HepG2 (cell line): ENCODE measurements around the gene MRGPRE. TPM values are rescaled to one million over a fixed set of nuclear protein-coding genes. Genes with fewer than 3 reads are reported as not detected.
A peak's percentile ranks its signal among the peaks of the same experiment; 100 is the strongest.

Source experiments
- ATAC-seq: fragments of 200-7000 bp; cut with Tn5 transposase; 3 replicates; pipeline ENCODE4 v1.9.1; 2020; ENCODE audit warnings: mild to moderate bottlenecking, moderate library complexity
- BruUV-seq: library from RNA; stranded (reverse); fragments of 400-500 nt; replicated peaks from 2 replicates; lab custom pipeline; 2021; lab: Mats Ljungman, UMichigan
- CTCF ChIA-PET: fragments of 300-600 bp; formaldehyde crosslinking; extraction: SDS; loops from one replicate; lab custom pipeline; 2021; ENCODE audit warnings: low total read pairs, inconsistent platforms, low intra/inter-chr PET ratio; lab: Yijun Ruan, JAX
- POLR2A ChIA-PET: fragments of 350-600 bp; sonication (Branson Sonifier 250); formaldehyde crosslinking; loops from one replicate; lab custom pipeline; 2020; ENCODE audit warnings: antibody characterized with exemption, inconsistent platforms; lab: Yijun Ruan, JAX
- DNase-seq: peaks from one replicate; pipeline ENCODE4 v3.0.0-alpha.2; 2015; ENCODE audit warnings: low spot score
- FAIRE-seq: peaks from 3 replicates; lab custom pipeline; 2011; peaks lifted over from hg19 to GRCh38; lab: Jason Lieb, UNC
- H2AFZ ChIP-seq: one replicate; pipeline ENCODE4 v1.6.1; 2011; ENCODE audit warnings: low read length, inconsistent platforms
- H3K27ac ChIP-seq: fragments of 300-600 bp; 3 replicates; pipeline ENCODE4 v1.8.0; 2011; ENCODE audit warnings: mixed run types, mild to moderate bottlenecking, mixed read lengths, low read length, inconsistent platforms; ENCODE audit not compliant: insufficient read depth; ENCODE audit errors: extremely low read length
- H3K27me3 ChIP-seq, 2 experiments: fragments of 200-600 bp in 1 of 2; 2 replicates in 1 of 2; 3 replicates in 1 of 2; pipeline versions ENCODE4 v1.6.0 to v1.8.0; 2011; ENCODE audit warnings: low read length in 2 of 2, mild to moderate bottlenecking in 2 of 2, moderate library complexity in 2 of 2, inconsistent platforms in 1 of 2; ENCODE audit not compliant: insufficient read depth in 2 of 2, control insufficient read depth in 1 of 2
- H3K36me3 ChIP-seq, 2 experiments: fragments of 200-600 bp in 1 of 2; replicated peaks in 1 of 2; 2 replicates in 1 of 2; 3 replicates in 1 of 2; pipeline versions ENCODE4 v1.5.1 to v1.8.0; 2011; ENCODE audit warnings: low read length in 2 of 2, inconsistent platforms in 1 of 2; ENCODE audit not compliant: insufficient read depth in 2 of 2, control insufficient read depth in 1 of 2
- H3K4me1 ChIP-seq: 2 replicates; pipeline ENCODE4 v1.5.1; 2012; ENCODE audit warnings: low read length, inconsistent platforms; ENCODE audit not compliant: insufficient read depth
- H3K4me2 ChIP-seq: 2 replicates; pipeline ENCODE4 v1.6.0; 2011; ENCODE audit warnings: low read depth, low read length, inconsistent platforms
- H3K4me3 ChIP-seq, 3 experiments: fragments of 200-600 bp in 1 of 3; sonication (generic), shearing (Covaris generic) in 1 of 3; replicated peaks in 1 of 3; 2 replicates each; pipeline ENCODE4 v1.5.1; 2011 to 2016; ENCODE audit warnings: low read length in 3 of 3, inconsistent platforms in 2 of 3, low read depth in 2 of 3, mild to moderate bottlenecking in 2 of 3, control low read depth in 1 of 3, mixed read lengths in 1 of 3; ENCODE audit not compliant: insufficient read depth in 1 of 3
- H3K79me2 ChIP-seq: one replicate; pipeline ENCODE4 v1.6.1; 2011; ENCODE audit warnings: low read length, inconsistent platforms; ENCODE audit not compliant: insufficient read depth
- H3K9ac ChIP-seq: 2 replicates; pipeline ENCODE4 v1.6.0; 2011; ENCODE audit warnings: mild to moderate bottlenecking, low read depth, low read length, inconsistent platforms; ENCODE audit not compliant: insufficient read depth
- H3K9me3 ChIP-seq: 2 replicates; pipeline ENCODE4 v1.5.1; 2012; ENCODE audit warnings: mild to moderate bottlenecking, low read length
- H4K20me1 ChIP-seq: 2 replicates; pipeline ENCODE4 v1.6.0; 2011; ENCODE audit warnings: inconsistent platforms, mild to moderate bottlenecking, low read length, moderate library complexity; ENCODE audit not compliant: insufficient read depth
- AGO2 ChIP-seq: fragments of 200-400 bp; formaldehyde crosslinking; optimal IDR thresholded peaks from 2 replicates; pipeline ENCODE3; 2017; ENCODE audit warnings: mild to moderate bottlenecking, low read depth, low read length, moderate library complexity
- CBX2 ChIP-seq, 2 experiments: fragments of 200-600 bp in 1 of 2; sonication (generic); formaldehyde crosslinking in 1 of 2; IDR thresholded peaks; 2 replicates each; pipeline versions ENCODE4 v1.7.0 to v1.8.1; 2018 to 2022; ENCODE audit warnings: low read depth in 2 of 2, low read length in 1 of 2, mild to moderate bottlenecking in 1 of 2, missing genetic modification reagents in 1 of 2
- CEBPB ChIP-seq: IDR thresholded peaks from 2 replicates; pipeline ENCODE4 v1.6.1; 2011; ENCODE audit warnings: low read depth, low read length, improper control_type of control experiment, borderline replicate concordance
- FOXA3 ChIP-seq: IDR thresholded peaks from 2 replicates; pipeline ENCODE4 v1.6.1; 2016; ENCODE audit warnings: missing genetic modification reagents, missing compliant biosample characterization
- KDM5A ChIP-seq: fragments of 200-600 bp; sonication (generic); IDR thresholded peaks from 2 replicates; pipeline ENCODE4 v1.7.0; 2018; ENCODE audit warnings: antibody characterized with exemption, mild to moderate bottlenecking, low read length, borderline replicate concordance
- LCORL ChIP-seq, 2 experiments: fragments of 450-650 bp in 1 of 2; sonication (generic) in 1 of 2; formaldehyde crosslinking in 1 of 2; IDR thresholded peaks; 2 replicates each; pipeline versions ENCODE4 v1.5.0 to v1.6.1; 2017 to 2020; ENCODE audit warnings: antibody characterized with exemption in 1 of 2, missing genetic modification reagents in 1 of 2
- MED13 ChIP-seq: sonication (generic); formaldehyde crosslinking; IDR thresholded peaks from 2 replicates; pipeline ENCODE4 v1.5.0; 2020; ENCODE audit warnings: missing genetic modification reagents
- NAIF1 ChIP-seq: sonication (generic); formaldehyde crosslinking; IDR thresholded peaks from 2 replicates; pipeline ENCODE4 v1.5.0; 2020; ENCODE audit warnings: mild to moderate bottlenecking, missing genetic modification reagents, borderline replicate concordance
- RFXANK ChIP-seq: IDR thresholded peaks from 2 replicates; pipeline ENCODE4 v1.6.1; 2016
- SCMH1 ChIP-seq: sonication (generic); formaldehyde crosslinking; IDR thresholded peaks from 2 replicates; pipeline ENCODE4 v1.9.0; 2021; ENCODE audit warnings: missing genetic modification reagents, mild to moderate bottlenecking, borderline replicate concordance
- SRF ChIP-seq: IDR thresholded peaks from 2 replicates; pipeline ENCODE4 v1.6.1; 2011; ENCODE audit warnings: mild to moderate bottlenecking, low read depth, low read length, moderate library complexity
- TEAD2 ChIP-seq: sonication (generic); formaldehyde crosslinking; IDR thresholded peaks from 2 replicates; pipeline ENCODE4 v1.9.0; 2021; ENCODE audit warnings: missing genetic modification reagents
- TOPORS ChIP-seq: sonication (generic); formaldehyde crosslinking; IDR thresholded peaks from 2 replicates; pipeline ENCODE4 v1.8.0; 2023; ENCODE audit warnings: mild to moderate bottlenecking, missing genetic modification reagents
- ZFP90 ChIP-seq: sonication (generic); formaldehyde crosslinking; IDR thresholded peaks from 2 replicates; pipeline ENCODE4 v1.8.0; 2022; ENCODE audit warnings: missing genetic modification reagents, mild to moderate bottlenecking, inconsistent platforms, borderline replicate concordance
- ZNF138 ChIP-seq: sonication (generic); formaldehyde crosslinking; IDR thresholded peaks from 2 replicates; pipeline ENCODE4 v1.5.0; 2020; ENCODE audit warnings: mild to moderate bottlenecking, low read depth, missing genetic modification reagents
- ZNF207 ChIP-seq: fragments of 450-650 bp; IDR thresholded peaks from 2 replicates; pipeline ENCODE4 v1.6.1; 2016; ENCODE audit warnings: antibody characterized with exemption, borderline replicate concordance
- ZNF34 ChIP-seq: sonication (generic); formaldehyde crosslinking; IDR thresholded peaks from 2 replicates; pipeline ENCODE4 v1.4.0; 2020; ENCODE audit warnings: mild to moderate bottlenecking, missing genetic modification reagents, borderline replicate concordance
- ZNF567 ChIP-seq: sonication (generic); formaldehyde crosslinking; IDR thresholded peaks from 2 replicates; pipeline ENCODE4 v1.8.1; 2023; ENCODE audit warnings: mild to moderate bottlenecking, missing genetic modification reagents, borderline replicate concordance
- ZNF746 ChIP-seq: sonication (generic); formaldehyde crosslinking; IDR thresholded peaks from 2 replicates; pipeline ENCODE4 v1.8.0; 2022; ENCODE audit warnings: mild to moderate bottlenecking, missing genetic modification reagents
- WGBS: methylation state at CpG from one replicate; pipeline ENCODE4 v1.1.6; 2017; ENCODE audit warnings: low lambda C conversion rate; 5-methylcytosine and 5-hydroxymethylcytosine counted together
- in situ Hi-C: cut with HindIII; loops from 2 replicates; pipeline ENCODE4 v1.10.0; 2017; ENCODE audit warnings: low pct_unique_long_range_greater_than_20kb; ENCODE audit not compliant: extremely low pct_ligation_motif_present
- intact Hi-C: fragments of 100-400 bp; cut with micrococcal nuclease; formaldehyde crosslinking; loops from one replicate; pipeline ENCODE4 v1.10.0; 2022; ENCODE audit not compliant: unreplicated experiment
- polyA plus RNA-seq, 8 experiments: library from polyadenylated mRNA; depleted of rRNA in 3 of 8; stranded (reverse) in 7 of 8; unstranded in 1 of 8; fragments of >200 nt; fragmentation: Illumina TruSeq in 4 of 8; extraction: Trizol in 4 of 8; gene quantifications; 2 replicates each; pipeline versions ENCODE4 v1.2.1 to v1.2.3, GENCODE V29; 2011 to 2016; ENCODE audit warnings: low read depth in 4 of 8, missing spikeins in 1 of 8, mixed read lengths in 1 of 8; ENCODE audit not compliant: insufficient read depth in 1 of 8
- total RNA-seq, 5 experiments: library from RNA; depleted of rRNA; stranded (reverse); fragments of >200 nt; fragmentation: Illumina TruSeq; extraction: Trizol; gene quantifications; 2 replicates each; pipeline ENCODE4 v1.2.3, GENCODE V29; 2016; ENCODE audit warnings: low read depth in 1 of 5
- TF ChIP-seq, protein P1 (sequence below): sonication (generic); formaldehyde crosslinking; IDR thresholded peaks from 2 replicates; pipeline ENCODE4 v1.8.1; 2023; ENCODE audit warnings: missing genetic modification reagents, inconsistent platforms, borderline replicate concordance

MRGPRE gene
- total and polyA plus RNA-seq, 2 of the 13 experiments (the other 11 are each of a cell fraction or from before 2014, with no cell fraction given) = not detected

DNA sequence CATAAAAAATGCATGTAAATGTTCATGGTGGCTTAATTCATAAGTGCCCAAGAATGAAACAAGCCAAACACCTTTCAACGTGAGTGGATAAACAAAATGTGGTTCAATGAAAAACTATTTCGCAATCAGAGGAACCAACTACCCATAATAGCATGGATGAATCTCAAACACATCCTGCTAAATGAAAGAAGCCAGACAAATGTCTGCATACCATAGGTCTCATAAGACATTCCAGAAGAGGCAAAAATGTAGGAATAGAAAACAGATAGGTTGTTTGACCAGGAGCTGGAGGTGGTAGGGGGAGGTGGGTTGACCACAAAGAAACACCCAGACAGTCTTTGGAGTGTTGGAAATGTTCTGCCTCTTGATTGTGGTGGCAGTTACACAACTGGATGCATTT is 53.9 kb downstream of the MRGPRE start:
- Histone ChIP-seq H2AFZ (no peak overlapping the region), H3K79me2 (no peaks in the 10 kb centered on the region), H3K27ac (no peak overlapping the region), H3K36me3 (no peaks in the 10 kb centered on the region), H3K4me2 (no peak overlapping the region), H3K9ac (no peak overlapping the region), H3K4me3 (no peak overlapping the region), H3K27me3 (peaks cover 0 to 21% of the 10 kb centered on the region in 2 experiments; a peak in 4 of 5 replicates), H4K20me1 (no peaks in the 10 kb centered on the region), H3K4me1 (no peaks in the 10 kb centered on the region), H3K9me3 (peaks cover 17% of the 10 kb centered on the region)
- intact Hi-C loops (no loop called here), in situ Hi-C loops (no loop called here)
- TF ChIP-seq FOXA3 (CRISPR knock-in tag) (no peak), CEBPB (peak; percentile 79), ZFP90 (CRISPR knock-in tag) (no peak), RFXANK (CRISPR knock-in tag) (no peak)
- BruUV-seq = no TSS peak
- DNase-seq = no peak
- POLR2A ChIA-PET = no interaction called here
- WGBS = 2% methylated on average over 2 of the region's 2 CpGs
- CTCF ChIA-PET = no interaction called here
- no peak for FAIRE-seq
- no peak for ATAC-seq

DNA sequence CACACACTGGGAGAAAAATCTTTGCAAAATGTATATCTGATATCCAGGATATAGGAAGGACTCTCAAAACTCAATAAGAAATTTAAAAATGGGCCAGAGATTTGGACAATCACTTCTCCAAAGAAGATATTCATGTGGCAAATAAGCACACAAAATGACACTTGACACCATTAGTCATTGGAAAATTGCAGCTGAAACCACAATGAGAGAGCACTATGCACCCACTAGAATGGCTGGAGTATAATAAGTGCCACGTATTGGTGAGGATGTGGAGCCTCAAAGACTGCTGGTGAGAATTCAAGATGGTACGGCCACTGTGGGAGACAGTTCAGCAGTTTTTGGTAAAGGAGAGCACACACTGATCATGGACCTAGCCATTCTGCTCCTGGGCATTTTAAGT is 54.3 kb downstream of the MRGPRE start:
- no peaks in the 10 kb centered on the region for H3K36me3 ChIP-seq
- no peak overlapping the region for H3K4me2 ChIP-seq
- in situ Hi-C loops = no loop called here
- peaks cover 0 to 19% of the 10 kb centered on the region in 2 experiments; a peak in 3 of 5 replicates for H3K27me3 ChIP-seq
- H2AFZ ChIP-seq = no peak overlapping the region
- no peak overlapping the region for H3K4me3 ChIP-seq
- H3K4me1 ChIP-seq = no peaks in the 10 kb centered on the region
- no peaks in the 10 kb centered on the region for H4K20me1 ChIP-seq
- ATAC-seq = no peak
- no peak for FAIRE-seq
- intact Hi-C loops = no loop called here
- H3K9me3 ChIP-seq = peaks cover 17% of the 10 kb centered on the region
- BruUV-seq = no TSS peak
- CTCF ChIA-PET = no interaction called here
- no peak overlapping the region for H3K9ac ChIP-seq
- no peak overlapping the region for H3K27ac ChIP-seq
- TF ChIP-seq AGO2 = no peak
- no peak for TF ChIP-seq LCORL (IDR thresholded peaks at IDR 0.05)
- no peak for TF ChIP-seq LCORL (CRISPR knock-in tag; IDR thresholded peaks at IDR 0.05)
- TF ChIP-seq TEAD2 (CRISPR knock-in tag) = no peak
- no peak for TF ChIP-seq CBX2 (IDR thresholded peaks at IDR 0.05; ENCODE audit: low read depth, low read length)
- TF ChIP-seq CBX2 (CRISPR knock-in tag; IDR thresholded peaks at IDR 0.05; ENCODE audit: low read depth) = no peak
- TF ChIP-seq, protein P1, sequence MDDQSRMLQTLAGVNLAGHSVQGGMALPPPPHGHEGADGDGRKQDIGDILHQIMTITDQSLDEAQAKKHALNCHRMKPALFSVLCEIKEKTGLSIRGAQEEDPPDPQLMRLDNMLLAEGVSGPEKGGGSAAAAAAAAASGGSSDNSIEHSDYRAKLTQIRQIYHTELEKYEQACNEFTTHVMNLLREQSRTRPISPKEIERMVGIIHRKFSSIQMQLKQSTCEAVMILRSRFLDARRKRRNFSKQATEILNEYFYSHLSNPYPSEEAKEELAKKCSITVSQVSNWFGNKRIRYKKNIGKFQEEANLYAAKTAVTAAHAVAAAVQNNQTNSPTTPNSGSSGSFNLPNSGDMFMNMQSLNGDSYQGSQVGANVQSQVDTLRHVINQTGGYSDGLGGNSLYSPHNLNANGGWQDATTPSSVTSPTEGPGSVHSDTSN (CRISPR knock-in tag) = no peak
- TF ChIP-seq SCMH1 (CRISPR knock-in tag) = no peak
- TF ChIP-seq TOPORS (CRISPR knock-in tag) = no peak
- no peak for TF ChIP-seq ZNF567 (CRISPR knock-in tag)
- no peak for TF ChIP-seq MED13 (CRISPR knock-in tag)
- no peak for TF ChIP-seq NAIF1 (CRISPR knock-in tag)
- no peak for TF ChIP-seq ZNF746
- TF ChIP-seq KDM5A = no peak
- TF ChIP-seq ZNF138 (CRISPR knock-in tag) = no peak
- TF ChIP-seq ZNF34 (CRISPR knock-in tag) = no peak
- TF ChIP-seq SRF = no peak
- no peak for TF ChIP-seq ZNF207
- TF ChIP-seq, all 625 proteins: peak for 0
- no peak for DNase-seq
- H3K79me2 ChIP-seq = no peaks in the 10 kb centered on the region
- POLR2A ChIA-PET = no interaction called here
- WGBS = 3% methylated on average over 2 of the region's 2 CpGs
